GM18909 (cell line): Measurements from ENCODE around the gene DNLZ.

Experiments used
- ATAC-seq: cut with Tn5 transposase; IDR thresholded peaks from one replicate; pipeline ENCODE4 v1.9.1; 2021; ENCODE audit warnings: mild to moderate bottlenecking; ENCODE audit not compliant: unreplicated experiment, poor library complexity

DNLZ gene

GRCh38 chr9:136310273-136311030, 53.1 kb downstream of the DNLZ start:
- no peak for ATAC-seq

DNA sequence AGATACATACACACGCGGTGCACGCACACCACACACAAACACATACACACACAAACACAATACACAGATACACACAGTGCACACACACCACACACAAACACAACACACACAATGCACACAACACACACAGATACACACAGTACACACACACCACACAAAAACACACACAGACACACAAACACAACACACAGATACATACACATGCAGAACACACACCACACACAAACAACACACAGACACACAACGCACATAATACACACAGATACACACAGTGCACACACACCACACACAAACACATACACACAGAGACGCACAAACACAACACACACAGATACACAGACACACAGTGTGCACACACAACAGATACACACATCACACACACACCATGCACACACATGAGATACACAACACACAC, 53.7 kb downstream of the DNLZ start:
- no peak for ATAC-seq
